Measurements from ENCODE around the gene LCT.
"Not testable (repeated sequence)": the region's sequence is repeated elsewhere in the genome, so short reads cannot be mapped to it uniquely, and the experiment has no call there.

LCT gene

DNA sequence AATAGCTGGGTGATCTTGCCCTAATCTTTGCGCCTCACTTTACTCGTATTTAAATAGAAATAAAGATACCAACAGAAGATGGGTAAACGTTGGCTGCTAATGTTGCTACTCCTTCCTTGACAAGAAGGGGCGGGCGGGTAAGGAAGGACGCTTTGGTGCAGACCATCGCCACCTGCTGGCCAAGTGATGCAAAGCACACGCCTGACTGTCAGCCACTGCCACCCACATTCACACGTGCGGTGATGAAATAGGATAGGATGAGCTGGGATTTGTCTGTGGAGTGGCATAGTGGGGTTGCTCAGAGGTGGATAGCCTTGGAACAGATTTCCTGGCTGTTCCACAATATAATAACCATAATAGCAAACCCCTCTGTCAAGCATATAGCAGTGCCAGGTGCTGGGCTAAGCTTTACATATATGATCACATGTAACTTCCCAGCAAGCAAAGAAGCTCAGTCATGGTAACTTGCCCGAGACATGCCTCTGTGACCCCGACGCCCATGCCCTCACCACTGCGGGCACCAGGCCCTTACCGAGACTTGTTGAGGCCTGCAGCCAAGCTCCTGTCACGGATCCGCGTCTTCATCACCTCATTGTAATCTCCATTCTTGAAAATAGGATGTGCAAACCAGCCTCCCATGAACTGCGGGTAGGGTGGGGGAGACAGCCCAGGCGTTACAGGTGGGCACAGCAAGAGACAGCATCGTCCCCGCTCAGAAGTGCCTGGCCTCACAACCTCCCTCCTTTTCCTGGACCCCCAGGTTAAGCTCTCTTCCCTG is 39.3 kb downstream of the LCT start:
- peak; percentile 83 for DNase-seq (ENCODE audit: low spot score)

DNA sequence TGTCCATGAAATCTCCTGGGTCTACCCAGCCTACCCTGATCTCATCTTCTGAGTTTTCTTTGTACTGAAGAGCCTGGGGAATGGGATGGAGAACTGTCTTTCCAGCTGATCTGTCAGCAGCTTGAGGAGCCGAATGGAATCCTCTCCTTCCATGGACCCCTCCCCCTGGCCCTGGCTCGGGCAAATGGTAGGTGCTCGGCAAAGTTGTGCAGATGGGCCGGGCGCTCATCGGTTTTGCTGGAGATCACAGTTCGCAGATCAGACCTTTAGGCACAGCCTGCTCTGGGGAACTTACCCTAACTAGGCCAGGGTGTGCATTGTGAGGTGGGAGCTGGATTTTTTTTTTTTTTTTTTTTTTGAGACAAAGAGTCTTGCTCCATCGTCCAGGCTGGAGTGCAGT is 40.4 kb downstream of the LCT start:
- no peak for DNase-seq (ENCODE audit: low spot score)

DNA sequence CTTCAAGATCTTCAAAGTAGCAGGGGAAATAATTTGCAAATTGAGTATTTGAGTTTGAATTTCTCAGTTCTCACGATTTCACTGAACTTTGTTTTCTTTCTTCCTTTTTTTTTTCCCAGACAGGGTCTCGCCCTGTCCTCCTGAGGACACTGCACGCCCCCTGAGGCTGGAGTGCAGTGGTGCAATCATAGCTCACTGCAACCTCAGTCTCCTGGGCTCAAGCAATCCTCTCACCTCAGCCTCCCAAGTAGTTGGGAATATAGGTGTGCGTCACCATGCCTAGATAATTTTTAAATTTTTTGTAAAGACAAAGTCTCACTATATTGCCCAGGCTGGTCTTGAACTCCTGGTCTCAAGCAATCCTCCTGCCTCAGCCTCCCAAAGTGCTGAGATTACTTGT is 41.3 kb downstream of the LCT start:
- DNase-seq (ENCODE audit: low spot score), result not testable (repeated sequence)

DNA sequence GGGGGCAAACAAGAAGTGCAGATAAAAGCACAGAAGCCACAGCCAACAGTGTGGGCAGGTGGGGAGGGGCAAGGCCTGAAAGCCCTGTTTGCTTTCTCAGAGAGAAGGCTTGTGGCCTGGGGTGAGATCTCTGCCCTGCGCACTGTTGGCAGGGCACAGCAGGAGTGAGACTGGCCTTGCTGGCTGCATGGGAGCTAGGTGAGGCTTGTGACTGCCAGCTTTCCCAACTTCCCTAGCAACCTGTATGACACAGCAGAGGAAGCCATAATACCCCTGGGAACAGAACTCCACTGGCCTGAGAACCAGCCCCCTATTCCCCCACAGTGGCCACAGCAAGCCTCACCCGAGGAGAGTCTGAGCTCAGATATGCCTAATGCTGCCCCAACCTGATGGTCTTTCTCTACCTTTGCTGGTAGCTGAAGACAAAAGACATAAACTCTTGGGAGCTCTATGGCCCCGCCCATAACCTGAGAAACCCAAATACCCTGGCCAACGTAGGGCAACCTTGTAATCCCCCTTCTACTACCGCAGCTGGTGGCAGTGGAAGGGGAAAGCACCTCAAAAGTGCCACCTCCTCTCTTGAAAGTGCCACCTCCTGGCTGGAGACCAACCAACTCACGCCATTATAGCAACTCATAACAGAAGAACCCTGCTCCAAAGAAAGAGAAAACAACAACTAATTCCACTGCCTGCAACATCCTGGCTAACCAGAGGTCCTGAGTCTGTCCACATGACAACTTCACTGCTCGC is 44.4 kb downstream of the LCT start:
- no peak for DNase-seq (ENCODE audit: low spot score)

DNA sequence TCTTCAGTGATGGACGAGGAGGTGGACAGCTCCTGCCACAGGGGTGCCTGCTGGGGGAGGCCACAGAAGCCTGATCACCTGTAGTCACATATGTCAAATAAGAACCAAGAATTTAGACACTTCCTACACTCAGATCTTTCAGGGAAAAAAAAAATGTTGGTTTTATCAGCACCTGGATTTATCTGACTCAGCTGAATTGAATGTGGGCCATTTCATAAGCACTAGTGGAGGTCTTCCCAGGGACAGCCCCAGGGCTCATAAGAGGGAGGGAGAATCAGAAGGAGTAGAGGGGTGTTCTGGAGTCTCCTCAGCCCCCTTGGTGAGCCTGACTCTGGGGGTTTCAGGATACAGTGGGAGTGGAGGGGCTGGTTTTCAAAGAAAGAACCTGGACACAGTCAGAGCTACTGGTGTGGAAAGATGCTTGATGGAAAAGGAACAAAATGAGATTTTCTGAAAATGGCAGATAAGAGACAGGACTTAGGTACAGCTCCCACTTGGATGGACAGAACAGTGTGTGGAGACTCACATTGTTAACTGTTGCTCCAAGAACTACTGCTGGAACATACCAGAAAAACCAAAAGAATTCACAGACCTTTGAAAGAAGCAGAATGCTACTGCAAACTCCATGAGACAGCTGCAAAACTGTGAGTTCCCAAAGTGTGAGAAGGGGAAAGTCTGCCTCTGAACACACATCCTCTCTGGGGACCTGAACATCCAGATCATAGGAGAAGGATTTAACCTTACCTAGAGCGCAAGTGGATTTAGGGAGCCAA is 45.4 kb downstream of the LCT start:
- DNase-seq (ENCODE audit: low spot score), result no peak

DNA sequence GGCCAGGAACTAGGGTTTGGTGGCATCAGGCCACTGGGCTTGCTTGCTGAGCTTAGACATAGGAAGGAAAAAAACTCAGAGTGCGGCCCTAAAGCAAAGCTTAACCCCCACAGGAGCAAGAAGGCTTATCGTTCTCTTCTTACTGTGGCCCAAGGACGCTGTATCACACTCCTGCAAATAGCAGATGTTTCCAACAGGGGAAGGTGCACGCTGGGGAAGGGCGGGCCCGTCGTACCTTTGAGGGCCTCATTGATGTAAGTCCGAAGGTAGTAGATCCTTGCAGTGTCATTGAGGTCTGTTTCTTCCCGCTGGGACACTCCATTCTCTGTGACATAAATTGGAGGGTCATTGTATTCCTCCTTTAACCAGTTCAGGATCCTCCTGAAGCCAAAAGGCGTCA is 46.6 kb downstream of the LCT start:
- no peak for DNase-seq (ENCODE audit: low spot score)

DNA sequence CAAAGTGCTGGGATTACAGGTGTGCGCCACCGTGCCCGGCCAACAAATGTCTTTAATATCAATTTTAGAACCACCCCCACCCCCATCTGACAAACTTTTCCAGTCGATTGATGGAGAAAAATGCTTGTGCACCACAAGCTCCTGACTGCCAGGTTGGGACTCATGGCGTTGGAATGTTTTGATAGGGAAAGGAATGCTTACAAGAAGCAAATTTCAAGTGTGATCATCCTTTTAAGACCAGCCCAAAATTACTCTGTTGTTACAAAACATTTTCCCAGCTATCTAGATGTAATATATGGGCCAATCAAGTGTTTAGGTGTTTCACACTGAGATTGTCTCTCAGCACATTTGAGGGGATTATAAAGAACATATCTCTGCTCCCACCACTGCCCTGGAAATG is 50.2 kb downstream of the LCT start:
- no peak for DNase-seq (ENCODE audit: low spot score)

DNA sequence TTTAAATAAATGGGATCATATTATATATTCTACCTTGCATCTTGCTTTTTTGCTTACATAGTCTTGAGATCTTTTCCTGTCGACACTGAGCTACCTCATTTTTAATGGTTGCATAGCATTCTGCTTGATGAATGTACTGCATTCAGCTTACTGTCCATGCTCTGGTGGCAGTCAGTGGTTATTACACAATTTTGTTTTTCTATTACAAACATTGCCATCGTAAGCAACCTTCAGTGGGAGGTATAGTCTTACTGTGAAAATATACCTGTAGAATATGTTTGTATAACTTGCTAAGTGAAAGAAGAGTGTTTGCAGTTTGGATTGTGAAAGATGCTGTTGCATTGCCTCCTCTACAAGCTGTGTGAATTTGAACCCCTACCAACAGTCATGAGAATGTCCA is 52.0 kb downstream of the LCT start:
- no peak for DNase-seq (ENCODE audit: low spot score)

DNA sequence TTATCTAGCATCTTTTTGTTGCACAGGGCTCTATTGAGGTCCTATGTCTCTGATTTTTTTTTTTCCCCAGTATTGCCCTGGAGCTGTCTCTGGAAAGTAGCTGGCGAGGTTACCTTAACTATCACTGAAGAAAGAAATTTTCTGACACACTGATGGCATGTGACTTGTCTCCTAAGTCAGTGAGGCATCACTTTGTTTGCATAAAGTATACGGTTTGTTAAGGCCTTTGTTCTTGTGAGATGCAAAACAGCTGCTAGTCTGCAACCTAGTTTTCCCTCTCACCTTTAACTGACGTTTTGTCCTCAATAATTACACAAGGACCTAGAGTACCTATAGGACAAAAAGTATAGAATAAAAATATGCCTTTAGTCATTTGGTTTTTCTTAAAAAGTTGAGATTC is 53.5 kb downstream of the LCT start:
- DNase-seq (ENCODE audit: low spot score), result no peak

DNA sequence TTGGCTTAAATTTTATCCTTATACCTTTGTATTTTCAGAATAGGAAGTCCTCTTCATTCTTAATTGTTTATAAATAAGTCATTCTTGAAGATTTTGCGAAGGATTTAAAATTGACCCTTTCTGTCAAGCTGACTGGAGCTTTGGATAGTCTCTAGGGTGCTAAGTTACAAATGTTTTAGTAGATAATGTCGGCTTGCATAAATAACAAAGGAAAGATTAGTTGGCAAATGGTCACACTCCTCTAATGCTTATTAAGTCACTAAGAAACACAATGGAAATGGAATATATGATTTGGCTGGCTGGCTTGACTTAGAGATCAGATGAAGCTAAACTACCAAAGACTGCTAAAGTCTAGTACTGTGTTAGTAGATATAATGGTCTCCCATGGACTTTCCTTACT is 54.8 kb downstream of the LCT start:
- DNase-seq (ENCODE audit: low spot score), result no peak

DNA sequence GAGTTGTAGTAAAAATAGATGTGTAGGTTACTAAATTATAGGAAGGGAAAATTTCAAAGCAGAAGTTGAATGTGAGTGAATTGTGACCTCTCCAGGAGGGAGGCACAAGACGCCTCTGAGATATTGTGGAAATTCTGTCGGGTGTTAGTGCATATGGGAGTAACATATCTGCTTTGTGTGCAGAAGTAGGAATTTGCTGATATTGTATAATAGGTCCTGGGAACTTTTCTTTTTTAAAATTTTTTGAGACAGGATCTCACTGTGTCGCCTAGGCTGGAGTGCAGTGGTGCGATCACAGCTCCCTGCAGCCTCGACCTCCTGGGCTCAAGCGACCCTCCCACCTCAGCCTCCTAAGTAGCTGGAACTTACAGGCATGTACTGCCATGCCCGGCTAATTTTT is 60.6 kb downstream of the LCT start:
- no peak for DNase-seq (ENCODE audit: low spot score)

DNA sequence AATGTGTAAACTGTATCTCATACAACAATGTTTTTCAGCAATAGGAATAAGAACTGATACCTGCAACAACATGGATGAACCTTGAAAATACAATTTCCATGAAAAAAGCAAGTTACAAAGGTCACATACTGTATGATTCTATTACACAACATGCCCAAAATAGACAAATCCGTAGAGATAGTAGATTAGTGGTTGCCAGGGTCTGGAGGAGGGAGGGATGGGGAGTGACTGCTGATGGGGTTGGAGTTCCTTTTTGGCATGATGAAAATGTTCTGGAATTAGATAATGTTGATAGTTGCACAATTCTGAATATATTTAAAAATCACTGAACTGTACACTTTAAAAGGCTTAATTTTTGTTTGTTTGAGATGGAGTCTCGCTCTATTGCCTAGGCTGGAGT is 61.6 kb downstream of the LCT start:
- no peak for DNase-seq (ENCODE audit: low spot score)

DNA sequence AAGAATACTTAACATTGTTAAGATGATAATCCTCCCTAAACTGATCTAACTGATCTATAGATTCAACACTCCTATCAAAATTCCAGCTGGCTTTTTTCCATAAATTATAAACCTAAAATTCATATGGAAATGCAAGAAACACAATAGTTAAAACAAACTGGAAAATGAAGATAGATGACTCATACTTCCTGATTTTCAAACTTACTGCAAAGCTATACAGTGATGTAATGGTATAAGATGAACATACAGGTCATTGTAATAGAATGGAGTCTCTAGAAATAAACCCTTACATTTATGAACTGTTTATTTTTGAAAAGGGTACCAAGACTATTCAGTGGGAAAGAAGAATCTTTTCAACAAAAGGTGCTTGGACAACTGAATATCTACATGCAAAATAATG is 63.1 kb downstream of the LCT start:
- DNase-seq (ENCODE audit: low spot score), result no peak

DNA sequence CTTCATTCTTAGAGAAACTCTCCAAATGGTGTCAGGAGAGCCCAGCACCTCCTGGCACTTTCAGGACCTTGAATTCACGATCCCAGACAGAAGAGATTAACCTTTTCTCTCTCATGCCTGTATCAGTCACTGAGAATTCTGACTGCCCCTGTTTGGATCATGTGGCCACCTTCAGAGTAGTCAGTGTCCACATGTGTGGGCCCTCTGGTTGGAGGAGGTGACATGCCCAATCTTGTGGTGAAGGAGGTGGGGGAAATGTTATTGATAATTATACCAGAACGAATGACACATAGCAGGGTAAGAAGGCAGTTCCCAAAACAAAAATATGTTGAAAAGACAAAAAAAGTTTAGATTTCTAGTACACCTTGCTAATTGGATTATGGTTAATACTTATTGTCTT is 63.7 kb downstream of the LCT start:
- no peak for DNase-seq (ENCODE audit: low spot score)

DNA sequence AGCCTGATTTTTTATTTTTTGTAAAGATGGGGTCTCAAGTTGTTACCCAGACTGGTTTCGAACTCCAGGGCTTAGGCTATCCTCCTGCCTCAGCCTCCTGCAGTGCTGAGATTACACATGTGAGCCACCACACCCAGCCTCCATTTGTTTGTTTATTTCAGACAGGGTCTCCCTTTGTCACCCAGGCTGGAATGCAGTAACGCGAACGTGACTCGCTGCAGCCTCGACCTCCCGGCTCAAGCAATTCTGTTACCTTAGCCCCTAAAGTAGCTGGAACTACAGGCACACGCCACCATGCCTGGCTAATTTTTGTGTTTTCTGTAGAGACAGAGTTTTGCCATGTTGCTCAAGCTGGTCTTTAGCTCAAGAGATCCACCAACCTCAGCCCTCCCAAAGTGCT is 68.1 kb downstream of the LCT start:
- DNase-seq (ENCODE audit: low spot score), result no peak

DNA sequence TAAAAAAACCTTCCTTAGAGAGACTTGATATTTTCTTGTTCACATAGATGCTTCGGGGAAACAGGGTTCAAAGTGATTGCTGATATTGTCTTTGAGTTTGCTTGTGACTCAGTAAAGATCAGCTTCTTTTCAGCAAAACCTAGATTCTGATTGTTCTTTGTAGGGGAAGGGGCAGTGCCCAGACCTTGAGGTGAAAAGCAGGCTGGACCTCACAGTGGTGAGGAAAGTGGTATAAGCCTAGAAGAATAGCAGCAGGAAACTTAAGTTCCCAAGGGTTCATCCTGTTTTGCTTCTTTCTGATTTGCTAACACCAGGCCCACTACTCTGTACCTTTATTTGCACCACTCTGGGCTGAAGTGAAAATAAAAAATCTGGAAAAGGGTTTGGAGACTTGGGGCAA is 74.5 kb downstream of the LCT start:
- DNase-seq (ENCODE audit: low spot score), result no peak

DNA sequence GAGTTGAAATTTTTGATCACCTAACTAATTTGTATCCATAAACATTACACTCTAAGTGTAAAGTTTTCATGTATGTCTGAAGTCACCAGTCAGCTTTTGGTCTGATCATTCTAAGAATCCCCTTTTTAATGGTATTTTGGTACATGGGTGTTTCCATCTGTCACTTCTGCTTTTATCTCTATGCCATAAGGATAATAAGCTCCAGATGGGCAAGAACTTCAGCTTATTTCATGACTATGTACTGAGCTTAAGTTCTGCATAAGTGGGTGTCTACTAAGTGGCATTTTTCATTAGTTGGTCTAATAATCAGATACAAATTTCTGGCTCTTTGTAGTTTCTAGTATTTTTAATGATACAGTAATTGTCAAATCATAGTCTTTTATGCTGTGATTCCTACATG is 75.0 kb downstream of the LCT start:
- no peak for DNase-seq (ENCODE audit: low spot score)

DNA sequence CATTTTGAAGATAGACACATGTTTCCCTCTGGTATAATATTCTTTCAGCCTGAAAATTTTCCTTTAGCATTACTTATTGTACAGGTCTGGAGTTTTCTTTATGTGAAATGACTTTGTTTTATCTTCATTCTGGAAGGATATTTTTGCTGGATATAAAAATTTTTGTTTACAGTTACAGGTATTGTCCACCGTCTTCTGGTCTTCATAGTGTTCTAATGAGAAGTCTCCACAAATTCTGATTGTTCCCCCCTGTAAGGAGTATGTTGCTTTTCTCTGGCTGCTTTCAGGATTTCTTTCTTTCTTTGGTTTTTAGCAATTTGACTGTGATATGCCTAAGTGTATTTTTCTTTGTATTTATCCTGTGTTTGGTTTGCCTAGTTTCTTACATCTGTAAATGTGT is 80.3 kb downstream of the LCT start:
- no peak for DNase-seq (ENCODE audit: low spot score)

DNA sequence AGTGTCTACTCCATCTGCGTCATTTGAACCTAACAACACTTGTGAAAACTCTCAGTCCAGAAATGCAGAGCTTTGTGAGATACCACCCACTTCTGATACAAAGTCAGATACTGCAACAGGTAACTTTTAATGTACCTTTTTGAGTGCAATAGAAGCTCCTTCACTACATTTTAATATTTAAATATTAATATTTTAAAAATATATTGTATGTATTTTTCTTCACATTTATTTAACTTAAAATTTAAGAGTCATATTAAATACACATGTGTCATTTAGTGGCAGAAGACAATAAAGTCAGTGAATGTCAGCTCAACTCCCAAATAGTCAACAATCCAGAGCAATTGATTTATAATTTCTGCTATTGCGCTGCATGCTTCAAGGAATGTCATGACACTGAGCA is 81.4 kb downstream of the LCT start:
- DNase-seq (ENCODE audit: low spot score), result no peak

DNA sequence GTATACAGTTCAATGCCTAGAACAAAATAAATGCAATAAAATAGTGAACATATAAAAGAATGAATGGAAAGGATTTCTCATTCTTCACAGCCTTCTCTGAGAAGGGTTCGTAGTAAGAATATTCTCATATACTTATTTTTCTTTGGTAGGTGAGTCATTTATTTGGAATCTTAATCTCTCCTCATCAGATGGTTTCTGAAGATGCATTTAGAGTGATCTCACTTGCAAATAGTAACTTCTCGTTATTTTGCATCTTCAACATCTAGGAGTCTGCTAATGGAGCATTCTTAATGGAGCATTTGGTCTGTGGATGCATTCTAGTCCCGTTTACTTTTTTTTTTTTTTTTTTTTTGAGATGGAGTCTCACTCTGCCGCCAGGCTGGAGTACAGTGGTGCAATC is 91.4 kb downstream of the LCT start:
- no peak for DNase-seq (ENCODE audit: low spot score)

DNA sequence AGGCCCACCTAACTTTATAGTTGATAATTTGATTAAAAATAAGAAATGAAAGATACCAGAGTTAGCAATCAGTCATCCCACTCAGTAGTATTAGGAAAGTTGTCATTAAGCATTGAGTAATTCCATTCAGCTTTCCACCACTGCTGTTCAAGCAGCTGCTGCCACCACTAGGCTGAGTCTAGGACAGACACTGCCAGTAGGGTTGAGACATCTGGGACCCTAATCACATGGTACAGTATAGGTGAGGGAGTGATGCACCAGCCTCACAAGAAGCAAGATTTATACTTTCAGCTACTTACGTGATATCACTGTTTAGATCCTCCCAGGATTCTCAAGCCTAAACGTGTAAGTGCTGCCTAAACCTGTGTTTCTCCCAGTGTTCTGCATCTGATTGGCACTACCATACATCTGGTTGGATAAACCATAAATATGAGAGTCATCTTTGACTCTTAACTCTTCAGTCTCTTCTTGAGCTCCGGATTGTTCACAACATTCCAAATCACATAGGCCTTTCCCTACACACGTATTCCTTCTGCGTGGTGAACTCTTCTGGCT is 92.1 kb downstream of the LCT start:
- peak; percentile 20 for DNase-seq (ENCODE audit: low spot score)

DNA sequence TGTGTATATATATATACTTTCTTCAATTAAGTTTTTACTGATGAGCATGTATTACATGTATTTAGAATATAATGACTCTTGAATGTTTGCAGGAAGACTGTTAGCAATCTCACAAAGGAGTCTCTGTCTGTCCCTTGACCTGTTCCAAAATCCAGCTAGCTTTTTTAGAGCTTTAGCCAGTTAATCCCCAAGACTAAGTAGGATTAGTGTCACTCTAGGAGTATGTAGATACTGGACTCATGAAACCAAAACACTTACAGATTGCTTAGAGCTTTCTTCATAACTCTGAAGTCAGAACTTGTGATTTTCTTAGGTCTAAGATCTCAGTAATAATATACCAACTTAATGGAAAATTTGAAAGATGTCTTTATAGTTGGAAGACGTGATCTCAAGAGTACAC is 93.1 kb downstream of the LCT start:
- DNase-seq (ENCODE audit: low spot score), result no peak

DNA sequence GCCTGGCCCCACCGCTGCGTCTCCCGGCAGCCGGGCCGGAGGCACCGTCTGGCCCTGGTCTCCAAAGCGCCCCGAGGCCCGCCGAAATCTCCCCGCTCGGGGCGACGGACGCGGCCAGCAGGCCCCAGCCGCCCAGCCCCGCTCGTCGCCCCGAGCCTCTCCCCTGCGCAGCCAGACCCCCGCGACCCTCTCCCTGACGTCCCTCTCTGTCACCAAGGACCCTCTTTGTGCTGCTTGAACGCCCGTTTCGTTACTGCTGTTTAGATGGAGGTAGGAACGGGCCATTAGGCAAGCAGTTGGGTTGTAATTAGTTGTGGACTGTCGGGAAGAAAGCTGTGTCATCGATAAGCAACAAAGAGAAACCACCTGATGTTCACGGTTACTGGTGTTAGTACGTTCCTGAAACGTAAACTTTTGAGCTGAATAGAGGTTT is 94.6 kb downstream of the LCT start:
- peak; percentile 30 for DNase-seq (ENCODE audit: low spot score)

Data from germinal center (tissue), 1 donor.